ENCODE measurements around the gene ATP4B. TPM values are rescaled to one million over a fixed set of nuclear protein-coding genes. Genes with fewer than 3 reads are reported as not detected.

The ATP4B gene
- not detected for total RNA-seq

DNA sequence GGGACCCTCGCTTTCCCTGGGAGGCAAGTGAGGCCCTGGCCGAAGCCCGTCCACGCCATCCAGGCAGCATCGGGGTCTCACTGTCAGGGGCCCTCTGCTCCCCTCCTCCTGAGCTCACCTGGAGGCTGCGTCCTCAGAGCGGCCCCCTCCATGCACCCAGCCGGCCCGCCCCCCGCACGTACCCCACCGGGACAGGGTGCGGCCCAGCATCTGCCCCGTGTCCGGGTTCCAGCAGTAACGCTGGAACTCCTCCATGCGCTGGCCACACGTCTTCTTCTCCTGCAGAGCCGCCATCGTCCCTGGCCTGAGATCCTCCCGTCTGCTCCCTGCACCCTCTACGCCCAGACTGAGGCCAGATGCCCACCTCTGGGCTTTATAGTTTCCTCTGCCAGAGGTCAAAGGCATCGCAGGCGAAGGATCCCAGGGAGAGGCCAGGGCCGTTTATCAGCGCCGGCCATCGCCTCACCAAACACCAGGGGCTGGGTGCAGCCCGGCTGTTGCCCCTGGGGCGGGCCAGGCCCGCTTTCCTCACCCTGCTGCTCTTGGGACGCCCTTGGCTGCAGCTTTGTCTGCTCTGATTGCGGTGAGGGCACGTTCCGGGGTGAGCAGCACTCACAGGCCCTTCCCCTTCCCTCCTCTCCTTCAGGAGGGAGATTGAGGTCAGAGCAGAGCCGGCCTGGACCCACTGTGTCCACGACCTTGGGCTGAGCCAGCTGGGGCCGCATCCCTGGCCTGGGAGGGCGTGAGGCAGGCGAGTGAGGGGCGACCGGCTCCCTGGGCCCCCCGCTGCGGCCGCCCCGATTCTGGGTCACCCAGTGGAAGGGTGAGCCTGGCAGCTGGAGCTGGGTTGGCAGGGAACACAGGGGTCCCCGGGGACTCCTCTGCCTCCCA is at the start of gene ATP4B:
ATP4B (minus strand) TSS at position 348 of the 891 bp plus-strand sequence; CDS start at position 294, 54 bp downstream.
- Histone ChIP-seq H3K27ac (no peak within 1 kb of the TSS), H3K9me3 (no peaks in the 10 kb centered on the region), H3K36me3 (no peaks in the 10 kb centered on the region), H3K4me1 (no peaks in the 10 kb centered on the region), H3K9ac (ENCODE audit: low read depth in 2 of 2, low read length in 2 of 2) (no peak within 1 kb of the TSS), H3K27me3 (no peaks in the 10 kb centered on the region), H3K4me3 (no peak within 1 kb of the TSS)
- TF ChIP-seq, protein P1, sequence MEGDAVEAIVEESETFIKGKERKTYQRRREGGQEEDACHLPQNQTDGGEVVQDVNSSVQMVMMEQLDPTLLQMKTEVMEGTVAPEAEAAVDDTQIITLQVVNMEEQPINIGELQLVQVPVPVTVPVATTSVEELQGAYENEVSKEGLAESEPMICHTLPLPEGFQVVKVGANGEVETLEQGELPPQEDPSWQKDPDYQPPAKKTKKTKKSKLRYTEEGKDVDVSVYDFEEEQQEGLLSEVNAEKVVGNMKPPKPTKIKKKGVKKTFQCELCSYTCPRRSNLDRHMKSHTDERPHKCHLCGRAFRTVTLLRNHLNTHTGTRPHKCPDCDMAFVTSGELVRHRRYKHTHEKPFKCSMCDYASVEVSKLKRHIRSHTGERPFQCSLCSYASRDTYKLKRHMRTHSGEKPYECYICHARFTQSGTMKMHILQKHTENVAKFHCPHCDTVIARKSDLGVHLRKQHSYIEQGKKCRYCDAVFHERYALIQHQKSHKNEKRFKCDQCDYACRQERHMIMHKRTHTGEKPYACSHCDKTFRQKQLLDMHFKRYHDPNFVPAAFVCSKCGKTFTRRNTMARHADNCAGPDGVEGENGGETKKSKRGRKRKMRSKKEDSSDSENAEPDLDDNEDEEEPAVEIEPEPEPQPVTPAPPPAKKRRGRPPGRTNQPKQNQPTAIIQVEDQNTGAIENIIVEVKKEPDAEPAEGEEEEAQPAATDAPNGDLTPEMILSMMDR (IDR thresholded peaks at IDR 0.05), result no peak
- intact Hi-C loops (cut with DNase I), result no loop called here
- DNase-seq, result no peak

DNA sequence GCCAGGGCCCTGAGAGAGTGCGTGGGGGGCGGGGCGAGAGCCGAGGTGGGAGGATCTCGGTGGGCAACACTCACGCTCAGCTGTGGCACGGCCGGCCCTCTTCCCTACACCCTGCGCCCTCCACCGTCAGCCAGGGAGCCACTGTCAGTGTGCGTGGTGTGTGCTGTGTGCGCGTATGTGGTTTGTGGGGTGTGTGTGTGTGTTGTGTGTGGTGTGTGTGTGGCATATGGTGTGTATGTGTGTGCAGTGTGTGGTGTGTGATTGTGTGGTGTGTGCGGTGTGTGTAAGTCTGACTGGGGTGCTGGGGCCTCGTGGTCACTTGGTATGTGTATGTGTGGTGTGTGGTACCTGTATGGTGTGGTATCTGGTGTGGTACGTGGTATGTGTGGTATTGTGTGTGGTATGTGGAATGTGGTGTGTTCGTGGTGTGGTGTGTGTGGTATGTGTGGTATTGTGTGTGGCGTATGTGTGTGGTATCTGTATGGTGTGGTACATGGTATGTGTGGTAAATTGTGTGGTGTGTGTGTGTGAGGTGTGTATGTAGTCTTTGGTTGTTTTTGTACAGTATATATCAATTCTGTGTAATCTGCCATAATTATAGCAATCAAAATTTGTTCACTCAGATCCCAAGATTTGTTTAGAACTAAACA is 14.1 kb upstream of the ATP4B start:
- Histone ChIP-seq H3K36me3 (no peaks in the 10 kb centered on the region), H3K27ac (no peak overlapping the region), H3K4me3 (no peak overlapping the region), H3K9ac (ENCODE audit: low read depth in 2 of 2, low read length in 2 of 2) (no peak overlapping the region), H3K27me3 (no peaks in the 10 kb centered on the region), H3K9me3 (no peaks in the 10 kb centered on the region), H3K4me1 (no peaks in the 10 kb centered on the region)
- TF ChIP-seq, protein P1 (IDR thresholded peaks at IDR 0.05), result no peak
- DNase-seq, result no peak
- intact Hi-C loops (cut with DNase I), result no loop called here

DNA sequence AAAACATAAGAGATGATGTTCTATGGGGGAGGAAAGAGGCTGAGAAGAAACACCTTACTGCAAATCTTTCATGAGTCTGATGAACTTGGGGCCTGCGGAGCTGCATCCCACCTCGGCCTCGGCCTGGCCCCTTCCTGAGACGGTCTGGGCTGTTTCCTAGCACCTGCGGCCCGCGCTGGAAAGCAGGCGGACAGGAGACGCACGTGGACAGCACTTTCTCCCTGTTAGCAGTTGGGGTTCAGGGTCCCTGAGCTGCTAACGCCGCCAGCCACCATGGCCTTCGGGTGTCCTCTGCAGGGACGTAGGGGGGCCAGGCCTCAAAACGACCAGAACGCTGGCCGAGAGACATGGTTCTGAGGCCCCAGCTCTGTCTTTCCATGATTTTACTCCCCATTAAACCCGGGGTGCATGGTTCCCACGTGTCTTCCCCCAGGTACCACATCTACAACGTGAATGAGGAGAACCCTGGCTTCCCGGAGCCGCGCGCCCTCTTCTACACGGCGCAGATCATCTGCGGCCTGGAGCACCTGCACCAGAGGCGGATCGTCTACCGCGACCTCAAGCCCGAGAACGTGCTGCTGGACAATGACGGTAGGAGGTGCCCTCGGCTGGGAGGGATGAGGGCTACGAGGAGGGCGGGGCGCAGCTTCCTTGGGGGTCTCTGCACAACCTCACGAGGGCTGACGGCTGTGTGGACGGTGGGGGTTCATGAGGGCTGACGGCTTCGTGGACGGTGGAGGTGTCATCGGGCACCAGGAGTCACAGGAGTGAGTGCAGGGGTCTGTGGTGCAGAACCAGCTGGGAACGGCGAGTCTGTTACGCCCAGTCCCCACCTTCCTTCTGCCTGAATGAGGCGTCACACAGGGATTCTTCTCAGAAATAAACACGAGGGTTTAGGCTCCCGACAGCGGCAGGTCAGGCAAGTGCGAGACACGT is 13.3 kb upstream of the ATP4B start:
- intact Hi-C loops (cut with DNase I), result no loop called here
- no peak overlapping the region for H3K27ac ChIP-seq
- H3K9ac ChIP-seq (ENCODE audit: low read depth in 2 of 2, low read length in 2 of 2), result no peak overlapping the region
- no peak for DNase-seq
- no peak overlapping the region for H3K4me3 ChIP-seq
- H3K9me3 ChIP-seq, result no peaks in the 10 kb centered on the region
- no peaks in the 10 kb centered on the region for H3K36me3 ChIP-seq
- TF ChIP-seq, protein P1 (IDR thresholded peaks at IDR 0.05), result no peak
- H3K27me3 ChIP-seq, result no peaks in the 10 kb centered on the region
- H3K4me1 ChIP-seq, result no peaks in the 10 kb centered on the region

DNA sequence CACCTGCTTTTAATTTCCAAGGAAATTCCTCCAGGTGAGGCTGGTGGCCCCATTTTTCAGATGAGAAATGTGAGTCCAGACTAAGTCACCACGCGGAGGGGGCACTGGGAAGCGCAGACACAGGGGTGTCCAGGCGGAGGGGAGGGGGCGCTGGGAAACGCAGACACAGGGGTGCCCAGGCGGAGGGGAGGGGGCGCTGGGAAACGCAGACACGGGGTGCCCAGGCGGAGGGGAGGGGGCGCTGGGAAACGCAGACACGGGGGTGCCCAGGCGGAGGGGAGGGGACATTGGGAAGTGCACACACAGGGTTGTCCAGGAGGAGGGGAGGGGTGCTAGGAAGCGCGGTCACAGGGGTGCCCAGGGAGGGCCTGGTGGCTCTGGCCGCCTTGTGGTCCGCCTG is 12.5 kb upstream of the ATP4B start:
- H3K4me1 ChIP-seq, result no peaks in the 10 kb centered on the region
- TF ChIP-seq, protein P1 (IDR thresholded peaks at IDR 0.05), result no peak
- no peaks in the 10 kb centered on the region for H3K36me3 ChIP-seq
- H3K9ac ChIP-seq (ENCODE audit: low read depth in 2 of 2, low read length in 2 of 2), result no peak overlapping the region
- intact Hi-C loops (cut with DNase I), result no loop called here
- no peak overlapping the region for H3K4me3 ChIP-seq
- DNase-seq, result no peak
- no peaks in the 10 kb centered on the region for H3K9me3 ChIP-seq
- H3K27me3 ChIP-seq, result no peaks in the 10 kb centered on the region
- H3K27ac ChIP-seq, result no peak overlapping the region

DNA sequence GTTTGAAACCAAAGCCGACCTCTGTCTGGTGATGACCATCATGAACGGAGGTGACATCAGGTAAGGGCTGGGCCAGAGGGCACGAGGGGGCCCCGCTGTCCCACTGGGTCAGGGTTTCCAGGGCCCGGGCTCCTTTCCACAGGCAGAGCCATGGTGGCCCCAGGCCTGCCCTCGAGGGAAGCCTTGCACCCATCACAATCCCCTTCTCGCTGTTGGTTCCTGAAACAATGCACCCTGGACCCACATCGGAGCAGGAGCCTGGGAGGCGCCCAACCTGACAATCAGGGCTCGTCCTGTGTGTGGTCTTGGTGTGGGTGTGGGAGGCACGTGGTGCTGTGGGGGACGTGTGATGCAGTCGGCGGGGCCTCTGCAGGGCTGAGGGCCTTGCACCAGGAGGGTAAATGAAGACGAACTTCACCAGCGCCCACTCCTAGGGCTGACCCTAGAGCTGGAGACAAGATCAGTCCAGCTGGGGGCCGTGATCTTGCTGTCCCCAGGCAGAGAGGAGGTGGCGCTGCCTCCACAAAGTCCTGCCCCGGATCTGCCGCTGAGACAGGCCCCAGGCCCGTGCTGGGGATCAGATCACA is 11.8 kb upstream of the ATP4B start:
- H3K27ac ChIP-seq, result no peak overlapping the region
- no peaks in the 10 kb centered on the region for H3K36me3 ChIP-seq
- no peak for DNase-seq
- no peaks in the 10 kb centered on the region for H3K27me3 ChIP-seq
- H3K4me3 ChIP-seq, result no peak overlapping the region
- H3K9me3 ChIP-seq, result no peaks in the 10 kb centered on the region
- no peaks in the 10 kb centered on the region for H3K4me1 ChIP-seq
- intact Hi-C loops (cut with DNase I), result no loop called here
- TF ChIP-seq, protein P1 (IDR thresholded peaks at IDR 0.05), result no peak
- H3K9ac ChIP-seq (ENCODE audit: low read depth in 2 of 2, low read length in 2 of 2), result no peak overlapping the region

All from colonic mucosa (tissue), 4 donors.